ENCODE data around the gene IFT81.
"Not testable (repeated sequence)": the region's sequence is repeated elsewhere in the genome, so short reads cannot be mapped to it uniquely, and the experiment has no call there.

Gene IFT81

GRCh38 chr12:110247340-110248095, 123.4 kb downstream of the IFT81 start:
- DNase-seq: no peak

- no peak for DNase-seq
These were observed 123.9 kb downstream of the IFT81 start for GRCh38 chr12:110248096-110248447.

GRCh38 chr12:110249105-110249504, 124.9 kb downstream of the IFT81 start:
- no peak for DNase-seq

- DNase-seq: no peak
These were observed 125.6 kb downstream of the IFT81 start for GRCh38 chr12:110249716-110250225.

- DNase-seq: no peak
These were observed 127.2 kb downstream of the IFT81 start for GRCh38 chr12:110251381-110251780.

- no peak for DNase-seq
These were observed 128.6 kb downstream of the IFT81 start for GRCh38 chr12:110252716-110253115.

- DNase-seq: no peak
These were observed 129.0 kb downstream of the IFT81 start for GRCh38 chr12:110253176-110253575.

- no peak for DNase-seq
These were observed 130.9 kb downstream of the IFT81 start for GRCh38 chr12:110254971-110255540.

- DNase-seq: not testable (repeated sequence)
These were observed 131.8 kb downstream of the IFT81 start for GRCh38 chr12:110255890-110256456.

GRCh38 chr12:110256780-110257431, 132.7 kb downstream of the IFT81 start:
- DNase-seq: no peak

GRCh38 chr12:110258466-110258865, 134.3 kb downstream of the IFT81 start:
- no peak for DNase-seq

- no peak for DNase-seq
These were observed 138.6 kb downstream of the IFT81 start for GRCh38 chr12:110262442-110263388.

- DNase-seq: no peak
These were observed 142.3 kb downstream of the IFT81 start for GRCh38 chr12:110266381-110266960.

GRCh38 chr12:110266980-110267620, 142.9 kb downstream of the IFT81 start:
- no peak for DNase-seq
